Nephron progenitor cell (in vitro differentiated cells): ENCODE data around the gene RAF1.
"Not testable (repeated sequence)": the region's sequence is repeated elsewhere in the genome, so short reads cannot be mapped to it uniquely, and the experiment has no call there.

Experiments
- DNase-seq: peaks from one replicate; pipeline ENCODE4 v3.0.0; 2021
- H3K27ac Mint-ChIP-seq: 2 replicates; pipeline ENCODE4 v1.8.0; 2021; ENCODE audit warnings: mild to moderate bottlenecking, moderate library complexity, mixed read lengths
- H3K27me3 Mint-ChIP-seq: 2 replicates; pipeline ENCODE4 v1.8.0; 2021; ENCODE audit warnings: mild to moderate bottlenecking, low read depth, mixed read lengths; ENCODE audit not compliant: poor library complexity
- H3K36me3 Mint-ChIP-seq: 2 replicates; pipeline ENCODE4 v1.8.0; 2021; ENCODE audit warnings: low read depth, mixed read lengths
- H3K4me1 Mint-ChIP-seq: 2 replicates; pipeline ENCODE4 v1.8.0; 2021; ENCODE audit warnings: mixed read lengths
- H3K4me3 Mint-ChIP-seq: 2 replicates; pipeline ENCODE4 v1.8.0; 2021; ENCODE audit warnings: mild to moderate bottlenecking, moderate library complexity, mixed read lengths
- H3K9me3 Mint-ChIP-seq: 2 replicates; pipeline ENCODE4 v1.8.0; 2021; ENCODE audit warnings: mild to moderate bottlenecking, moderate library complexity, mixed read lengths
- CTCF ChIP-seq: fragments of 200-600 bp; sonication (generic); IDR thresholded peaks from 2 replicates; pipeline ENCODE4 v1.5.0; 2021; ENCODE audit warnings: antibody characterized with exemption

Gene RAF1

DNA sequence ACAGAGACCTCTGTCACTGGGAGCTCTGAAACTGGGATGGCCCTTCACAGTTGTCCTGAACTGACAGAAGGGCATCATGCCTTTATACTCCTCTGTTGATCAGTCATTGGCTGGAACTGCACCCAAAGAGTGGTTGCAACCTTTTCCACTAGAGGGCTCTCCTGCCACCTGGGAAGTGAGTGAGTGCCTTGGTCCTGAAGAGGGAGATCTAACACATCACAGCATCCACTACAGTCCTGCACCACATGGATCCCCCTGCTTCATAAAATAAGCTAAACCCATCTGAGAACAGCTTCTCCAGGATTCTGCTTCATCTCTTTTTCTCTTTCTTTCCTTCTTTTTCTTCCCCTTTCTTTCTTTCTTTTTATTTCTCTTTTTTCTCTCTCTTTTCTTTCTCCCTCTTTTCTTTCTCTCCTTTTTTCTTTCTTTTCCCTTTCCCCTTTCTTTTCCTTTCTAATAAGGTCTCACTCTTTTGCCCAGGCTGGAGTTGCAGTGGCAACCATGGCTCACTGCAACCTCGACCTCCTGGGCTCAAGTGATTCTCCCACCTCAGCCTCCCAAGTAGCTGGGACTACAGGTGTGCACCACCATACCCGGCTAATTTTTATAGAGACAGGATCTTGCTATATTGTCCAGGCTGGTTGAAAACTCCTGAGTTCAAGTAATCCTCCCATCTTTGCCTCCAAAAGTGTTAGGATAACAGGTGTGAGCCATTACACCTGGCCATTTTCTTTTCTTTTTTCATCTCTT lies 42.8 kb upstream of the RAF1 start:
- H3K36me3 Mint-ChIP-seq, result no peaks in the 10 kb centered on the region
- peaks cover 14% of the 10 kb centered on the region for H3K4me1 Mint-ChIP-seq
- TF ChIP-seq CTCF, result peak; percentile 55
- H3K9me3 Mint-ChIP-seq, result no peaks in the 10 kb centered on the region
- H3K4me3 Mint-ChIP-seq, result no peak overlapping the region
- DNase-seq, result peak; percentile 38
- H3K27me3 Mint-ChIP-seq, result peaks cover 16% of the 10 kb centered on the region
- H3K27ac Mint-ChIP-seq, result no peak overlapping the region

DNA sequence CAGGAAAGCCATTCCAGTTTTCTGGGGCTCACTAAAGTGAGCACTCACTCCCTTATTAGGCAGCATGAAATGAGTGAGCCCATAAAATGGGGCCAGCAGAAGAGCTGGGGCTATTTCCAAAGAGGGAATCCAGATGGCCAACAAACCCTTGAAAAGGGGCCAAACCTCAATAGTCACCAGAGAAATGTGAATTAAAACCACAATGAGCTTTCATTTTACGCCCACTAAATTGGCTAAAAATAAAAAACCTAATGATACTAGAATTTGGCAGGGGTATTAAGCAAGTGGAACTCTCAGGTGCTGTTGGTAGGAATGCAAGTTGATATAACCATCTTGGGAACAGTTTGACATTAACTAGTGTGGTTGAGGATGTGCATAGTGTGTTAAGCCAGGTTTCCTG lies 42.1 kb upstream of the RAF1 start:
- Mint-ChIP-seq H3K4me3 (no peak overlapping the region), H3K27me3 (peaks cover 15% of the 10 kb centered on the region), H3K27ac (no peak overlapping the region), H3K36me3 (no peaks in the 10 kb centered on the region), H3K9me3 (no peaks in the 10 kb centered on the region), H3K4me1 (peaks cover 16% of the 10 kb centered on the region)
- DNase-seq, result no peak
- no peak for TF ChIP-seq CTCF

GRCh38 chr3:12705374-12705926 lies 41.5 kb upstream of the RAF1 start:
- Mint-ChIP-seq H3K4me1 (peaks cover 20% of the 10 kb centered on the region), H3K4me3 (no peak overlapping the region), H3K9me3 (no peaks in the 10 kb centered on the region), H3K27me3 (peaks cover 12% of the 10 kb centered on the region), H3K36me3 (no peaks in the 10 kb centered on the region), H3K27ac (no peak overlapping the region)
- DNase-seq, result no peak
- TF ChIP-seq CTCF, result no peak

DNA sequence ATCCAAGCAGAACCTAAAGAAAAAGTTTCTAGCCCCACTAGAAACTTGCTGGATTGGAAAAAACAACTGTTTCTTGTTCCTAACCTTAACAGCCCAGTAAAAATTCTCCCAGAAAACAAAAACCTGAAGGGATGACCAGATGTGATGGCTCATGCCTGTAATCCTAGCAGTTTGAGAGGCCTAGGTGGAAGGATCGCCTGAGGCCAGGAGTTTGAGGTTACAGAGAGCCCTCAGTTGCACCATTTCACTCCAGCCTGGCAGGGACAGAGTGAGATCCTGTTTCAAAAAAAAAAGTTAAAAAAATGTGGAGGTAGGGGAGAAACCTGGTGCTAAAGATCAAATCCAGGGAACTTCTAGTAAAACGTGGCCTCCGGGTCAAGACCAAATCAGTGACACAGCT lies 38.6 kb upstream of the RAF1 start:
- Mint-ChIP-seq H3K27me3 (peaks cover 9% of the 10 kb centered on the region), H3K4me3 (no peak overlapping the region)
- no peak for DNase-seq

GRCh38 chr3:12701601-12702000 lies 37.7 kb upstream of the RAF1 start:
- H3K4me3 Mint-ChIP-seq, H3K36me3 Mint-ChIP-seq, H3K27me3 Mint-ChIP-seq, H3K27ac Mint-ChIP-seq, DNase-seq, H3K9me3 Mint-ChIP-seq: not testable (repeated sequence)
- peaks cover 11% of the 10 kb centered on the region for H3K4me1 Mint-ChIP-seq

More for the DNA sequence above, 38.6 kb upstream of the RAF1 start:
- H3K9me3 Mint-ChIP-seq, result no peaks in the 10 kb centered on the region
- no peak overlapping the region for H3K27ac Mint-ChIP-seq
- peaks cover 16% of the 10 kb centered on the region for H3K4me1 Mint-ChIP-seq
- H3K36me3 Mint-ChIP-seq, result no peaks in the 10 kb centered on the region
- TF ChIP-seq CTCF, result no peak

DNA sequence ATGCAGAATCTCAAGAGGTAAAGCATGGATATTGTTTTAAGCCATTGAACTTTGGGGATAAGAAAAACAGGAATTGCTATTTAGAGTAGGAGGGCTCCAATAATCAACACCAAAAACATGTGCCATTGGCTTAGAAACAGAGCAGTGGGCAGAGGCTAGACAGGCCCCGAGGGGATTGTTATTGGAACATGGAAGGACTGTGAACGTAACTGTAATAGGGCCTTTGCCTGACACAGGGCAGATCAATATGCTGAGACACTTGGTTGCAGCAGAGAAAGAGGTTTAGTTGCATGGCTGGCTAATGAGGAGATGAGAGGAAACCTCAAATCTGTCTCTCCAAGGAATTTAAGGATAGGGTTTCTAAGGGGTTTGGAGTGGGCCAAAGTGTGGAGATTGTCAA lies 36.9 kb upstream of the RAF1 start:
- no peak for TF ChIP-seq CTCF
- Mint-ChIP-seq H3K4me3 (no peak overlapping the region), H3K27ac (no peak overlapping the region), H3K9me3 (no peaks in the 10 kb centered on the region), H3K36me3 (no peaks in the 10 kb centered on the region), H3K4me1 (peaks cover 11% of the 10 kb centered on the region), H3K27me3 (no peaks in the 10 kb centered on the region)
- no peak for DNase-seq
